Stimulated activated CD4-positive, alpha-beta T cell treated with anti-CD3 and anti-CD28 coated beads, Interleukin-2, amount 100 ng/mL, for 4 hours (primary cell): ENCODE results near the gene RPE65.
"Not testable (repeated sequence)": the region's sequence is repeated elsewhere in the genome, so short reads cannot be mapped to it uniquely, and the experiment has no call there.

Source experiments
- DNase-seq: peaks from one replicate; pipeline ENCODE4 v3.0.0-alpha.2; 2020; ENCODE audit warnings: low read depth

The RPE65 gene

DNA sequence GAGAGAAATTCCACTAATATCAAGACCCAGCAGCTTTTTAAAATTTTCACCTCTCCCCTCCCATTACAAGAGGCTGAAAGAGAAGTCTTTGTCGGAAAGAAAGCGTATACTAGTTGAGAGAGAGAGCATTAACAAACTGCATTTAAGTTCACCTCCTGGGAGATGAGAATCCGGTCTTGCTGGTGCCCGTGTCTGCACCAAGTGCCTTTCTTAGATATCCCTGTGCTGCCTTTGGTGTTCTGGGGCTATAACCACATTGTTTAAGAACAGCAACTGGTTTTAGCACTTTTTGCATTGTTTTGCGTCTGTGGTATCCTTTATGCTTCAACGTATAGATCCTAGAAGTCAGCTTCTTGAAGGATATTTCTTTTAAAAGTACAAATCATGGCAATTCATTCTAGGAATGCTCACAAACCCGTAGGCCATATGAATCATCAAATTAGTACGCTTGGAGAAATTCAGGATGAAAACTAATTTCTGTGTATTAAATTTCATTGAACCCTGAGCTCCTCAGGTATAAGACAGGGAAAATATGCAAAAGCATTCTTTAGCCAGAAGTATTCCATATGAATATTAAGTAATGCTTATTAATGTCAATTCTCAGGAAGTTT lies 3.4 kb upstream of the RPE65 start:
- no peak for DNase-seq

DNA sequence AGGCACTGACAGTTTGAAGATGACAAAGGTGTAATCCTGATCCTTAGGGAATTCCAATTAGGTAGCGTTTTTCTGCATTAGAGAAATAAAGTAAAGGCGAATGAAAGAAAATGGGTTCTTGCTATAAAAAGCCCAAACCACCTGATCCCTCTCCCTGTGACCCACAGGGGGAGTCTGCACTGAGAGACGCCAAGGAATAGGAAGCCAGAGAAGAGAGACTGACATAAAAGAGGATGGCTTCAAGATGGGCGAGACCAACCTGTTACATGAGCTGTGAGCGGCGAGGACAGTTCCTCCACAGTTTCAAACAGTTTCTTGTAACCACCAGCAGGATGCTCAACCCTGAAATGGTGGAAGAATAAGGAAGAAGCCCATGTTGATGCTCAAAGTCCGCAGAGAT lies 1.4 kb downstream of the RPE65 start:
- no peak for DNase-seq

DNA sequence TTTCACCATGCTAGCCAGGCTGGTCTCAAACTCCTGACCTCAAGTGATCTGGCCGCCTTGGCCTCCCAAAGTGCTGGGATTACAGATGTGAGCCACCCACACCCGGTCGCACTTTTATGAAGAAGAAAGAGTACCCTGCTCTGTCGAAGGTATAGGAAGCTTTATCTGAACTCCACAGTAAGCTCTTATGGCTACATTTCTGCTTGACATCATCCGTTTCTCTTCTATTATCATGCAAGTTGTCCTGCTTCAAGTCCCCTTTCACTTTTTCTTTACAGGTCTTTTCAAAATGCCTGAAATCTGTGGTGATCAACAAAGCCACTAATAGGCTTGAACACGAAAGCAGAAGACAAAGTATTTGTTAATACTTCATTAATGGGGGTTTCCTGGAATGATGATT lies 4.0 kb downstream of the RPE65 start:
- DNase-seq = no peak

GRCh38 chr1:68442822-68443556 lies 6.8 kb downstream of the RPE65 start:
- DNase-seq = no peak

GRCh38 chr1:68442006-68442405 lies 7.7 kb downstream of the RPE65 start:
- no peak for DNase-seq

DNA sequence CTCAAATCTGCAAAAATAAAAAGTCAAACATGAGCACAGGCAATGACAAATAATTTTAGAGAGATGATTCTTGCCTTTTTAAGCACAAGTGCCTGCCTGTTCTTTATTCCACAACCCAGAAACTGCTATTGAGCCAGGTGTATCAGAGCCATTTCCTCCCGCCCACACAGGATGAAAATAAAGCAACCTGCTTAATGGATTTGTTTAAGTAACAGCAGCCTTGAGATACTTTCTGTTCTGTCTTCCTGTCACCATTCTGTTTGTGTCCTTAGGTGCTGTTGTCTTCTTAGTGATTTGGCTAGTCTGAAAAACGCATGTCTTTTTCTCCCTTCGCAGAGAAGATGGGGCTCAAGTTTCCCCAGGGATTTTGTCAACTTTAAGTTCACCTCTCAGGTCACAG lies 11.4 kb downstream of the RPE65 start:
- no peak for DNase-seq

GRCh38 chr1:68433395-68433794 lies 16.4 kb downstream of the RPE65 start:
- no peak for DNase-seq

- no peak for DNase-seq
Measured at GRCh38 chr1:68431076-68431475, 18.7 kb downstream of the RPE65 start.

- no peak for DNase-seq
Measured at GRCh38 chr1:68429233-68429808, 20.4 kb downstream of the RPE65 start.

GRCh38 chr1:68426594-68426993 lies 23.2 kb downstream of the RPE65 start:
- DNase-seq = no peak

- DNase-seq = no peak
Measured at GRCh38 chr1:68421350-68421749, 28.4 kb downstream of the RPE65 start.

- DNase-seq = no peak
Measured at GRCh38 chr1:68409426-68409825, 40.3 kb downstream of the RPE65 start.

GRCh38 chr1:68401506-68401905 lies 48.2 kb downstream of the RPE65 start:
- no peak for DNase-seq

DNA sequence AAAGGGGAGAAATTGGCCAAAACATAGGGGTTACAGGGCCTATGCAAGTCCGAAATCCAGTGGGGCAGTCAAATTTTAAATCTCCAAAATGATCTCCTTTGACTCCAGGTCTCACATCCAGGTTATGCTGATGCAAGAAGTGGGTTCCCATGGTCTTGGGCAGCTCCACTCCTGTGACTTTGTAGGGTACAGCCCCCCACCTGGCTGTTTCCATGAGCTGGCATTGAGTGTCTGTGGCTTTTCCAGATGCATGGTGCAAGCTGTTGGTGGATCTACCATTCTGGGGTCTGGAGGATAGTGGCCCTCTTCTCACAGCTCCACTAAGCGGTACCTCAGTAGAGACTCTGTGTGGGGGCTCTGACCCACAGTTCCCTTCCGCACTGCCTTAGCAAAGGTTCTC lies 54.2 kb downstream of the RPE65 start:
- DNase-seq = not testable (repeated sequence)

GRCh38 chr1:68392474-68392873 lies 57.3 kb downstream of the RPE65 start:
- not testable (repeated sequence) for DNase-seq

- not testable (repeated sequence) for DNase-seq
Measured at GRCh38 chr1:68385798-68386524, 63.8 kb downstream of the RPE65 start.

DNA sequence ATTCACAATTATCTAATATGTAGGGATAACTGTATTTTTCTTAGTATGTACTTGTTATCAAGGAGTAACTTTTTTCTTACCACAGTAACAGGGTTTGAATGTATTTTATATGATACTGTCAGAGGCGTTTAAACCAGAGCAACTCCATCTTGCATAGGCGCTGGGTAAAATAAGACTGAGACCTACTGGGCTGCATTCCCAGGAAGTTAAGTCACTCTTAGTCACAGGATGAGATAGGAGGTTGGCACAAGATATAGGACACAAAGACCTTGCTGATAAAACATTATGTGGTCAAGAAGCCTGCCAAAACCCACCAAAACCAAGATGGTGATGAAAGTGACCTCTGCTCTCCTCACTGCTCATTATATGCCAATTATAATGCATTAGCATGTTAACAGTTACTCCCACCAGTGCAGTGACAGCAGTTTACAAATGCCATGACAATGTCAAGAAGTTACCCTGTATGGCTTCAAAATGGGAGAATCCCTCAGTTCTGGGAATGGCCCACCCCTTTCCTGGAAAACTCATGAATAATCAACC lies 64.8 kb downstream of the RPE65 start:
- DNase-seq = no peak

GRCh38 chr1:68384321-68384813 lies 65.4 kb downstream of the RPE65 start:
- no peak for DNase-seq

GRCh38 chr1:68383092-68383491 lies 66.7 kb downstream of the RPE65 start:
- no peak for DNase-seq

- no peak for DNase-seq
Measured at GRCh38 chr1:68379085-68379478, 70.7 kb downstream of the RPE65 start.
